Subcutaneous abdominal adipose tissue (tissue), 5 donors: ENCODE data around the gene TULP4.

Experiments
- H3K27ac ChIP-seq: one replicate; pipeline ENCODE4 v1.7.0; 2013; ENCODE audit warnings: low read depth, mild to moderate bottlenecking, inconsistent platforms, low read length, moderate library complexity
- H3K27me3 ChIP-seq, 5 donors: one replicate each; pipeline ENCODE4 v1.7.0; 2013; ENCODE audit warnings: low read length in 5 of 5, inconsistent platforms in 1 of 5; ENCODE audit not compliant: control insufficient read depth in 5 of 5, insufficient read depth in 4 of 5
- H3K36me3 ChIP-seq, 5 donors: one replicate each; pipeline ENCODE4 v1.7.0; 2013; ENCODE audit warnings: low read length in 5 of 5; ENCODE audit not compliant: control insufficient read depth in 5 of 5, insufficient read depth in 5 of 5
- H3K4me1 ChIP-seq, 5 donors: one replicate each; pipeline ENCODE4 v1.7.0; 2013; ENCODE audit warnings: low read length in 5 of 5, mild to moderate bottlenecking in 3 of 5, moderate library complexity in 1 of 5; ENCODE audit not compliant: control insufficient read depth in 5 of 5, insufficient read depth in 5 of 5
- H3K4me3 ChIP-seq, 5 donors: one replicate each; pipeline ENCODE4 v1.7.0; 2013; ENCODE audit warnings: low read length in 5 of 5, low read depth in 1 of 5
- H3K9ac ChIP-seq, 5 donors: one replicate each; pipeline ENCODE4 v1.7.0; 2013; ENCODE audit warnings: low read length in 5 of 5, mild to moderate bottlenecking in 4 of 5, moderate library complexity in 3 of 5
- H3K9me3 ChIP-seq, 5 donors: one replicate each; pipeline ENCODE4 v1.7.0; 2013; ENCODE audit warnings: low read length in 5 of 5; ENCODE audit not compliant: control insufficient read depth in 5 of 5
- donor health status: healthy.
- donor health status: healthy.
- donor health status: healthy.
- donor health status: healthy.
- donor health status: healthy.

Gene TULP4

GRCh38 chr6:158419339-158419909 is 107.2 kb downstream of the TULP4 start:
- H3K4me3 ChIP-seq = no peak overlapping the region
- H3K4me1 ChIP-seq = peaks cover 0 to 10% (median 2%) of the 10 kb centered on the region in 5 donors
- no peaks in the 10 kb centered on the region for H3K27me3 ChIP-seq
- H3K27ac ChIP-seq = no peak overlapping the region
- peaks cover 0 to 6% (median 2%) of the 10 kb centered on the region in 5 donors for H3K9me3 ChIP-seq
- no peak overlapping the region for H3K9ac ChIP-seq
- H3K36me3 ChIP-seq = peaks cover 0 to 8% (median 6%) of the 10 kb centered on the region in 5 donors

GRCh38 chr6:158421381-158421780 is 109.1 kb downstream of the TULP4 start:
- Histone ChIP-seq H3K4me3 (no peak overlapping the region), H3K36me3 (peaks cover 0 to 8% (median 6%) of the 10 kb centered on the region in 5 donors), H3K27ac (no peak overlapping the region), H3K9me3 (peaks cover 0 to 6% (median 2%) of the 10 kb centered on the region in 5 donors), H3K27me3 (no peaks in the 10 kb centered on the region), H3K9ac (no peak overlapping the region), H3K4me1 (peaks cover 0 to 4% (median 0%) of the 10 kb centered on the region in 5 donors)

- H3K27me3 ChIP-seq = no peaks in the 10 kb centered on the region
- peaks cover 0 to 6% (median 0%) of the 10 kb centered on the region in 5 donors for H3K36me3 ChIP-seq
- no peak overlapping the region for H3K9ac ChIP-seq
- peaks cover 0 to 4% (median 0%) of the 10 kb centered on the region in 5 donors for H3K4me1 ChIP-seq
- no peak overlapping the region for H3K4me3 ChIP-seq
- H3K9me3 ChIP-seq = peaks cover 0 to 6% (median 2%) of the 10 kb centered on the region in 5 donors
- no peak overlapping the region for H3K27ac ChIP-seq
These were observed 110.5 kb downstream of the TULP4 start for GRCh38 chr6:158422629-158423238.

- no peak overlapping the region for H3K9ac ChIP-seq
- peaks cover 0 to 4% (median 0%) of the 10 kb centered on the region in 5 donors for H3K4me1 ChIP-seq
- peaks cover 0 to 17% (median 8%) of the 10 kb centered on the region in 5 donors for H3K36me3 ChIP-seq
- no peak overlapping the region for H3K27ac ChIP-seq
- no peaks in the 10 kb centered on the region for H3K9me3 ChIP-seq
- H3K4me3 ChIP-seq = no peak overlapping the region
- no peaks in the 10 kb centered on the region for H3K27me3 ChIP-seq
These were observed 118.8 kb downstream of the TULP4 start for GRCh38 chr6:158431036-158431435.

- Histone ChIP-seq H3K4me1 (peaks cover 0 to 5% (median 0%) of the 10 kb centered on the region in 5 donors), H3K9me3 (no peaks in the 10 kb centered on the region), H3K27me3 (no peaks in the 10 kb centered on the region), H3K9ac (no peak overlapping the region), H3K4me3 (no peak overlapping the region), H3K36me3 (peaks cover 0 to 17% (median 8%) of the 10 kb centered on the region in 5 donors), H3K27ac (no peak overlapping the region)
These were observed 119.3 kb downstream of the TULP4 start for GRCh38 chr6:158431560-158431959.

- peaks cover 0 to 9% (median 0%) of the 10 kb centered on the region in 5 donors for H3K36me3 ChIP-seq
- no peak overlapping the region for H3K4me3 ChIP-seq
- no peaks in the 10 kb centered on the region for H3K27me3 ChIP-seq
- H3K27ac ChIP-seq = no peak overlapping the region
- H3K4me1 ChIP-seq = peaks cover 7 to 45% (median 14%) of the 10 kb centered on the region in 5 donors
- H3K9me3 ChIP-seq = no peaks in the 10 kb centered on the region
- no peak overlapping the region for H3K9ac ChIP-seq
These were observed 125.3 kb downstream of the TULP4 start for GRCh38 chr6:158437571-158437970.

- Histone ChIP-seq H3K4me3 (no peak overlapping the region), H3K36me3 (peaks cover 0 to 9% (median 0%) of the 10 kb centered on the region in 5 donors), H3K27ac (no peak overlapping the region), H3K9ac (no peak overlapping the region), H3K9me3 (no peaks in the 10 kb centered on the region), H3K27me3 (no peaks in the 10 kb centered on the region), H3K4me1 (peaks cover 7 to 47% (median 14%) of the 10 kb centered on the region in 5 donors)
These were observed 126.0 kb downstream of the TULP4 start for GRCh38 chr6:158438226-158438625.

- peaks cover 7 to 47% (median 14%) of the 10 kb centered on the region in 5 donors for H3K4me1 ChIP-seq
- no peaks in the 10 kb centered on the region for H3K9me3 ChIP-seq
- H3K27me3 ChIP-seq = no peaks in the 10 kb centered on the region
- H3K36me3 ChIP-seq = peaks cover 0 to 9% (median 0%) of the 10 kb centered on the region in 5 donors
- H3K4me3 ChIP-seq = no peak overlapping the region
- H3K9ac ChIP-seq = no peak overlapping the region
- H3K27ac ChIP-seq = no peak overlapping the region
These were observed 127.0 kb downstream of the TULP4 start for GRCh38 chr6:158439255-158439654.

- Histone ChIP-seq H3K4me1 (peaks cover 7 to 43% (median 13%) of the 10 kb centered on the region in 5 donors), H3K27me3 (no peaks in the 10 kb centered on the region), H3K9ac (peak overlapping the region in 2 of 5 donors; percentile 5 to 59), H3K9me3 (no peaks in the 10 kb centered on the region), H3K27ac (peak overlapping the region; percentile 65), H3K4me3 (no peak overlapping the region), H3K36me3 (no peaks in the 10 kb centered on the region)
These were observed 129.5 kb downstream of the TULP4 start for GRCh38 chr6:158441716-158442215.

- Histone ChIP-seq H3K4me3 (no peak overlapping the region), H3K9ac (peak overlapping the region in 1 of 5 donors; percentile 5), H3K27me3 (no peaks in the 10 kb centered on the region), H3K27ac (peak overlapping the region; percentile 65), H3K9me3 (no peaks in the 10 kb centered on the region), H3K36me3 (no peaks in the 10 kb centered on the region), H3K4me1 (peaks cover 4 to 38% (median 10%) of the 10 kb centered on the region in 5 donors)
These were observed 130.0 kb downstream of the TULP4 start for GRCh38 chr6:158442306-158442705.
